Adipose tissue (tissue), 3 donors: ENCODE measurements around the gene NHERF2. TPM values are rescaled to one million over a fixed set of nuclear protein-coding genes. Genes with fewer than 3 reads are reported as not detected.

Source experiments
- H3K27ac ChIP-seq: one replicate; pipeline ENCODE4 v1.5.1; 2013; ENCODE audit warnings: low read depth, low read length
- WGBS, 3 donors: extraction: QIAGEN DNeasy Blood & Tissue Kit; methylation state at CpG; one replicate each; pipeline ENCODE4 v1.1.7; 2013; 5-methylcytosine and 5-hydroxymethylcytosine counted together
- polyA plus RNA-seq, 3 donors: library from polyadenylated mRNA; stranded (reverse); fragments of 200-250 nt; gene quantifications; one replicate each; pipeline ENCODE4 v1.2.3, GENCODE V29; 2013
- donor health status: healthy with polysubstance abuse.
- donor health status: Bipolar disorder and iron deficiency.
- donor health status: healthy.

Gene NHERF2
- polyA plus RNA-seq, 3 donors: 28.8 to 317 (median 232) TPM

- no peak overlapping the region for H3K27ac ChIP-seq
- WGBS, 3 donors: 64 to 85% (median 75%) methylated on average over 20 to 22 of the region's 22 CpGs
Observed at GRCh38 chr16:2044541-2044940, 17.8 kb downstream of the NHERF2 start.

- WGBS, 3 donors: 86 to 91% (median 89%) methylated on average over 21 of the region's 21 CpGs
Observed at GRCh38 chr16:2045965-2046892, 19.5 kb downstream of the NHERF2 start.

GRCh38 chr16:2046893-2047329 is 20.2 kb downstream of the NHERF2 start:
- 19 to 25% (median 21%) methylated on average over 8 of the region's 8 CpGs for WGBS, 3 donors

More at GRCh38 chr16:2045965-2046892, 19.5 kb downstream of the NHERF2 start:
- no peak overlapping the region for H3K27ac ChIP-seq

GRCh38 chr16:2047330-2048115 is 20.8 kb downstream of the NHERF2 start, which contains the start of the genes NTHL1 and TSC2:
NTHL1 (minus strand) TSS chr16:2047834; CDS start chr16:2047823, 11 bp downstream.
TSC2 (plus strand) TSS chr16:2047985; CDS start chr16:2048616, 631 bp downstream.
- 0 to 1% (median 0%) methylated on average over 47 to 81 of the region's 81 CpGs for WGBS, 3 donors
- no peak within 1 kb of the TSS for H3K27ac ChIP-seq

More at GRCh38 chr16:2046893-2047329, 20.2 kb downstream of the NHERF2 start:
- no peak overlapping the region for H3K27ac ChIP-seq

GRCh38 chr16:2048116-2048543 is 21.4 kb downstream of the NHERF2 start:
- no peak overlapping the region for H3K27ac ChIP-seq
- 0 to 1% (median 1%) methylated on average over 27 to 30 of the region's 30 CpGs for WGBS, 3 donors

- 94 to 98% (median 95%) methylated on average over 21 of the region's 21 CpGs for WGBS, 3 donors
- no peak overlapping the region for H3K27ac ChIP-seq
Observed at GRCh38 chr16:2053211-2053610, 26.5 kb downstream of the NHERF2 start.

- H3K27ac ChIP-seq: no peak overlapping the region
- WGBS, 3 donors: 94 to 95% (median 95%) methylated on average over 16 to 17 of the region's 17 CpGs
Observed at GRCh38 chr16:2053897-2054296, 27.2 kb downstream of the NHERF2 start.

GRCh38 chr16:2054543-2055245 is 28.0 kb downstream of the NHERF2 start:
- no peak overlapping the region for H3K27ac ChIP-seq
- WGBS, 3 donors: 50 to 90% (median 81%) methylated on average over 29 of the region's 29 CpGs

- WGBS, 3 donors: 64 to 78% (median 66%) methylated on average over 15 of the region's 15 CpGs
- H3K27ac ChIP-seq: no peak overlapping the region
Observed at GRCh38 chr16:2056077-2056476, 29.4 kb downstream of the NHERF2 start.

GRCh38 chr16:2056681-2057407 is 30.1 kb downstream of the NHERF2 start:
- WGBS, 3 donors: 91 to 92% (median 92%) methylated on average over 15 to 19 of the region's 19 CpGs
- no peak overlapping the region for H3K27ac ChIP-seq

- WGBS, 3 donors: 90 to 91% (median 90%) methylated on average over 9 to 10 of the region's 10 CpGs
- no peak overlapping the region for H3K27ac ChIP-seq
Observed at GRCh38 chr16:2057438-2057837, 30.7 kb downstream of the NHERF2 start.

GRCh38 chr16:2058420-2058819 is 31.7 kb downstream of the NHERF2 start:
- 90 to 94% (median 92%) methylated on average over 13 of the region's 13 CpGs for WGBS, 3 donors
- H3K27ac ChIP-seq: no peak overlapping the region

- 95 to 97% (median 95%) methylated on average over 10 of the region's 10 CpGs for WGBS, 3 donors
- H3K27ac ChIP-seq: no peak overlapping the region
Observed at GRCh38 chr16:2058872-2059271, 32.2 kb downstream of the NHERF2 start.

GRCh38 chr16:2060346-2060745 is 33.6 kb downstream of the NHERF2 start:
- WGBS, 3 donors: 83 to 92% (median 92%) methylated on average over 17 of the region's 17 CpGs
- no peak overlapping the region for H3K27ac ChIP-seq

- no peak overlapping the region for H3K27ac ChIP-seq
- 95 to 98% (median 98%) methylated on average over 18 of the region's 18 CpGs for WGBS, 3 donors
Observed at GRCh38 chr16:2061023-2061422, 34.3 kb downstream of the NHERF2 start.

- 91 to 92% (median 91%) methylated on average over 12 to 13 of the region's 13 CpGs for WGBS, 3 donors
- H3K27ac ChIP-seq: no peak overlapping the region
Observed at GRCh38 chr16:2061526-2061925, 34.8 kb downstream of the NHERF2 start.

GRCh38 chr16:2062801-2063200 is 36.1 kb downstream of the NHERF2 start:
- no peak overlapping the region for H3K27ac ChIP-seq
- 96 to 97% (median 96%) methylated on average over 24 to 28 of the region's 28 CpGs for WGBS, 3 donors

GRCh38 chr16:2063861-2064260 is 37.2 kb downstream of the NHERF2 start:
- 89 to 92% (median 90%) methylated on average over 25 of the region's 25 CpGs for WGBS, 3 donors
- no peak overlapping the region for H3K27ac ChIP-seq
